GM19240 (cell line): Measurements from ENCODE around the gene ZNF610.
A peak's percentile ranks its signal among the peaks of the same experiment; 100 is the strongest.
"Not testable (repeated sequence)": the region's sequence is repeated elsewhere in the genome, so short reads cannot be mapped to it uniquely, and the experiment has no call there.

Source experiments
- DNase-seq: peaks from one replicate; pipeline ENCODE4 v3.0.0; 2011; ENCODE audit warnings: low spot score; ENCODE audit not compliant: insufficient read length

ZNF610 gene

GRCh38 chr19:52336117-52336790 lies at the start of gene ZNF610:
ZNF610 (plus strand) TSS chr19:52336243; CDS start chr19:52349173, 12,930 bp downstream.
- DNase-seq: peak; percentile 27

GRCh38 chr19:52286256-52286655 lies 49.8 kb upstream of the ZNF610 start:
- no peak for DNase-seq

- no peak for DNase-seq
These were observed 44.3 kb upstream of the ZNF610 start for GRCh38 chr19:52291781-52292180.

DNA sequence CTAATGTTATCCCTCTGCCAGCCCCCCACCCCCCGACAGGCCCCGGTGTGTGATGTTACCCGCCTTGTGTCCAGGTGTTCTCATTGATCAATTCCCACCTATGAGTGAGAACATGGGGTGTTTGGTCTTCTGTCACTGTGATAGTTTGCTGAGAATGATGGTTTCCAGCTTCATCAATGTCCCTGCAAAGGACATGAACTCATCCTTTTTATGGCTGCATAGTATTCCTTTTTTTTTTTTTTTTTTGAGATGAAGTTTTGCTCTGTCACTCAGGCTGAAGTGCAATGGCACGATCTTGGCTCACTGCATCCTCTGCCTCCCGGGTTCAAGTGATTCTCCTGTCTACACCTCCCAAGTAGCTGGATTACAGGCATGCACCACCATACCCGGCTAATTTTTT lies 43.1 kb upstream of the ZNF610 start:
- DNase-seq: not testable (repeated sequence)

DNA sequence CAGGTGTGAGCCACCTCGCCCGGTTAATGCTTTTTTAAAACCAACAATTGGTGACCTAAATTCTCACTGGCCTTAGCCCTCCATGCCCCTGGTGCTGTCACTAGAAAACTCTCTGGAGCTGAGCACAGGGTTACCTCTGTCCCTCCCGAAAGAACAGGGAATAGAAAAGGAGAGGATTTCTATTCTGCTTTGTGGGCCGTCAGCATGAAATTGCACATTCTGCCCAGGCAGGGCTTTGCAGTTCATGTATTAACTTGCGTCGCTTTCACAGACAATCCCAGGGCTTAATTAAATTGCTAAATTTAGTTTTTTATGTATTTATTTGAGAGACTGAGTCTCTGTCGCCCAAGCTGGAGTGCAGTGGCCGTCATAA lies 39.7 kb upstream of the ZNF610 start:
- no peak for DNase-seq

GRCh38 chr19:52296773-52297600 lies 39.1 kb upstream of the ZNF610 start, which contains the start of gene ZNF480:
ZNF480 (plus strand) TSS chr19:52297169; CDS start chr19:52300413, 3,244 bp downstream.
- DNase-seq: peak; percentile 26

GRCh38 chr19:52297601-52298364 lies 38.3 kb upstream of the ZNF610 start:
- no peak for DNase-seq

GRCh38 chr19:52307275-52307674 lies 28.8 kb upstream of the ZNF610 start:
- DNase-seq: no peak

- DNase-seq: no peak
These were observed 13.6 kb upstream of the ZNF610 start for GRCh38 chr19:52322429-52322828.

DNA sequence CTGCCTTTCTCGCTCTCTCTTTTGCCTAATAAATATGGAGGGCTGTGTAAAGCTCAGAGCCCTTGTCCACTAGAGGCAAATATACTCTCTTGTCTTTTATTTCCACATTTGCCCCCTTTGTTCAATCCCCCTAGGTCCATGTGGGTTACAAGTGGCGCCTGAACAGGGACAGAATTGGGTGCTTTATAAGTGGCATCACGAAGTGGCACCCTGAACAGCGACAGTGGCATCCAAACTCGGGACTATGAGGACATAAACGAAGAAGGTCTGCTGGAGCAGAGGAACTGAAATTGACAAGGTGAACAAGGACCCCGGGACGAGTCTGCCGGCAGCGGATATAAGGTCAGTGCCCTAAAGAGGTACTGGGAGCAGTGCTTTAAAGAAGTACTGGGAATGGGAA lies 4.3 kb upstream of the ZNF610 start:
- DNase-seq: no peak

DNA sequence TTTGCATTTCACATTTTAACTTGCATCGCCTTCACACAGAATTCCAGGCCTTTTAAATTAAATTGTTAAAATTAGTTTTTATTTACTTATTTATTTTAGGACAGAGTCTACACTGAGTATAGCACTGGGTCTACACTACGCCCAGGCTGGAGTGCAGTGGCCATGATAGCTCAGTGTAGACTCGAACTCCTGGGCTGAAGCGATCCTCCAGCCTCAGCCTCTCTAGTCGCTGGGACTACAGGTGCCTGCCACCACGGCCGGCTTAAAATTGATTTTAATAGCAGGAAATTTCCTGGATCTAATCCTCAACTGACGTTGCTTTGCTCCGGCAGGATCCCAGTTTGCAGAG lies 301 bp upstream of the ZNF610 start:
- no peak for DNase-seq

- DNase-seq: no peak
These were observed 843 bp downstream of the ZNF610 start for GRCh38 chr19:52336791-52337381.

- not testable (repeated sequence) for DNase-seq
These were observed 3.0 kb downstream of the ZNF610 start for GRCh38 chr19:52339022-52339421.

- DNase-seq: no peak
These were observed 7.5 kb downstream of the ZNF610 start for GRCh38 chr19:52343548-52343947.

DNA sequence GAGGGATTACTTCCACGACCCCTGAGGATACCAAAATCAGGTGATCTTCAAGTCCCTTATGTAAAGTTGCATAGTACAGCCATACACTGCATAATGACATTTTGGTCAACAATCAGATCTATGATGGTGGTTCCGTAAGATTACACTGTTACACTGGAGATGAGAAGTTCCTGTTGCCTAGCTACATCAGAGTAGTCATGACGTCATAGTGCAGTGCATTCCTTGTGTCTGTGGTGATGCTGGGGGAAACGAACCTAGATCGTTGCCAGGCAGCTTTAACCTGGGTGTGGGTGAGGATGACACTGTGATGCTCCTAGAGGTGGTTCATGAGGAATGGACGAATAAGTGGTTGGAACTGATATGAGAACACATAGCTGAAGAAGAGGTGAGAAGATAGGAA lies 9.1 kb downstream of the ZNF610 start:
- DNase-seq: no peak

GRCh38 chr19:52351512-52351911 lies 15.5 kb downstream of the ZNF610 start:
- no peak for DNase-seq

DNA sequence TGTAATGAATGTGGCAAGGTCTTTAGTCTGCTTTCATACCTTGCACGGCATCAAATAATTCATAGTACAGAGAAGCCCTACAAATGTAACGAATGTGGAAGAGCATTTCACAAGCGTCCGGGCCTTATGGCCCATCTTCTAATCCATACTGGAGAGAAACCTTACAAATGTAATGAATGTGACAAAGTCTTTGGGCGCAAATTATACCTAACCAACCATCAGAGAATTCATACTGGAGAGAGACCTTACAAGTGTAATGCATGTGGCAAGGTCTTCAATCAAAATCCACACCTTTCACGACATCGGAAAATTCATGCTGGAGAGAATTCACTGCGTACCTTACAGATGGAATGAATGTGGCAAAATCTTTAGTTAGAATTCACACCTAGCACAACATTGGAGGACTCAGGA lies 30.4 kb downstream of the ZNF610 start:
- DNase-seq: no peak

DNA sequence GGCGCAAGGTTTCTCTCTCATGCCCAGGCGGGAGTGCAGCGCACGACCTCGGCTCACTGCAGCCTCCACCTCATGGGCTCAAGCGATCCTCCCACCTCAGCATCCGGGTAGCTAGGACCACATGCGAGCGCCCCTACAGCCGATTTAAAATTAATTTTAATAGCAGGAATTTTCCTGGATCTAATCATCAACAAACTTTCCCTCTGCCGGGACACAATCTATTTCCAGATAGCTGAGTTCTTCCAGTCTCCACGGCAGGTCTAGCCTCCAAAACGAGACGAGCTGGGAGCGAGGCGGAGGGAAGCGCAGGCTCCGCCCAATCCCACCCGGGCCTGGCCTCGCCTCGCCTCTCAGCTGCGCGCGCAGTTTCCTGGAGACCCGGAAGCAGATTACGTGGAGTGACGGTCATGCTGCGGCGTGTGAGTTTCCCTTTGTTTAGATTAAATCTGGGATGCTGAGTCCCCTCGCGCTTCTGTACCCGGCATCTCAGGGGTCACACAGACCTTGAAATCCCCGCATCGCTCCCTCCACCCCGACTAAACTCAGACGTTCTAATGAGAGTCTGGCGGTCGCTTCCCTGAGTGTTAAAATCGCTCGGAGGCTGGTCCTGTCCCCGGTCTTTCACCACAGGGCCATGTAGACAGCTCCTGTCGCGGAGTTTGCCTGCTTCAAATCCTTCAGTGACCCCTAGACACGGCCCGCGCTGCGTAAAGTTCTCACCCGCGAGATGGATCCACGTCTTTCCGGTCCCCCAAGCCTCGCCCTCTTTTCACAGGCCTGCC lies 33.7 kb downstream of the ZNF610 start, which contains the start of gene ZNF880:
TSS of gene ZNF880 (plus strand) at position 365 of the 782 bp plus-strand sequence. CDS start at position 408, 43 bp downstream.
- DNase-seq: peak; percentile 30

DNA sequence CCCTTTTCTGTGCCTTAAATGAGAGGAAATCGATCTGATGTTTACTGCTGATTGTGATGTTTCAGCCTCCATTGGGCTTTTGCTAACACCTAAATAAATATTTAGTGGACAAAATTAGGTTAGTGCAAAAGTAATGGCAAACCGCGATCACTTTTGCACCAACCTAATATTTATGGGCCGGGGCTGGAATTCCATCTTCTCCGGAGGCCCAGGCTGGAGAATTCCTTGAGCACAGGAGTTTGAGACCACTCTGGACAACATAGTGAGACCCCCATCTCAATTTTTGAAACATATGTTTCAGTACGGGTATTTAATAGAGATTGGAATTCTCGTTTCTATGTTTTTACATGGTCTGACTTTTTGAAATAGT lies 34.3 kb downstream of the ZNF610 start:
- DNase-seq: no peak

GRCh38 chr19:52391135-52391534 lies 55.1 kb downstream of the ZNF610 start:
- no peak for DNase-seq
